HG02588 (cell line): Measurements from ENCODE around the gene UGDH.
"Not testable (repeated sequence)": the region's sequence is repeated elsewhere in the genome, so short reads cannot be mapped to it uniquely, and the experiment has no call there.

Experiments used
- ATAC-seq: cut with Tn5 transposase; IDR thresholded peaks from one replicate; pipeline ENCODE4 v1.9.1; 2021; ENCODE audit warnings: mild to moderate bottlenecking, moderate library complexity; ENCODE audit not compliant: unreplicated experiment

The UGDH gene

GRCh38 chr4:39527296-39528060, at the start of gene UGDH:
UGDH (minus strand) TSS chr4:39527439; CDS start chr4:39521512, 5,927 bp downstream.
- peak; percentile 96 for ATAC-seq

GRCh38 chr4:39574946-39575345, 47.7 kb upstream of the UGDH start:
- ATAC-seq = no peak

GRCh38 chr4:39571504-39571903, 44.3 kb upstream of the UGDH start:
- no peak for ATAC-seq

DNA sequence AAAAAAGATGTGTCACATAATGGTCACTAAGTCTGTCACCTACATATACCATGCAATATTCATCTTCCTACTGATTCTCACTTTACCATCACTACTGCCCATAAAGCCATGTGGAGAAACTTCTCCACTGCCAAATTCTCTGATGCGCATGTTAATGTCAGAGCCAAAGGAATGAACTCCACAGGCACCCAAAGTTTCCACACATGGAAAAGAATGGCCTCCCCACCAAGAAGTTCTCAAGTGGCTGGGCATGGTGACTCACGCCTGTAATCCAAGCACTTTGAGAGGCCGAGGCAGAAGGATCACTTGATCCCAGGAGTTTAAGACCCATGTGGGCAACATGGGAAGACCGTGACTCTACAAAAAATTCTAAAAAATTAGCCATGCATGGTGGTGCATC, 43.8 kb upstream of the UGDH start:
- ATAC-seq = no peak

GRCh38 chr4:39569209-39569608, 42.0 kb upstream of the UGDH start:
- ATAC-seq = no peak

DNA sequence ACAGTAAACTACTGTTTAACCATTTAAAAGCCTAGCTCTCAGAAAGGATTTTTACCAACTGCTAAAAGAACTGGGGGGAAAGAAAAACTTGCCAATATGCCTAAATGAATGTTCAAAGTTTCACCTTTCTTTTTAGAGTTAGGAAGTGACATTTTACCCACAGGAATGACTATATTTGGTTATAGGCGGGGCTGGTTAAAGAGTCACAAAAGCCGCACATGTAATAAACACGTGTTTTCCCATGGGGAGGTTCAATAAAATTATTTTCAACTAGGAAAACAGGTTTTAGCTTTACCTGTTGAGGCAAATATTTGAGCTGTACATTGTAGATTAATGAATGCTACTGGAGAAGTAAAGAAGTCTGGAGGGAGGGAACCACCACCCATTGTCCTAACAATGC, 41.6 kb upstream of the UGDH start:
- ATAC-seq = no peak

DNA sequence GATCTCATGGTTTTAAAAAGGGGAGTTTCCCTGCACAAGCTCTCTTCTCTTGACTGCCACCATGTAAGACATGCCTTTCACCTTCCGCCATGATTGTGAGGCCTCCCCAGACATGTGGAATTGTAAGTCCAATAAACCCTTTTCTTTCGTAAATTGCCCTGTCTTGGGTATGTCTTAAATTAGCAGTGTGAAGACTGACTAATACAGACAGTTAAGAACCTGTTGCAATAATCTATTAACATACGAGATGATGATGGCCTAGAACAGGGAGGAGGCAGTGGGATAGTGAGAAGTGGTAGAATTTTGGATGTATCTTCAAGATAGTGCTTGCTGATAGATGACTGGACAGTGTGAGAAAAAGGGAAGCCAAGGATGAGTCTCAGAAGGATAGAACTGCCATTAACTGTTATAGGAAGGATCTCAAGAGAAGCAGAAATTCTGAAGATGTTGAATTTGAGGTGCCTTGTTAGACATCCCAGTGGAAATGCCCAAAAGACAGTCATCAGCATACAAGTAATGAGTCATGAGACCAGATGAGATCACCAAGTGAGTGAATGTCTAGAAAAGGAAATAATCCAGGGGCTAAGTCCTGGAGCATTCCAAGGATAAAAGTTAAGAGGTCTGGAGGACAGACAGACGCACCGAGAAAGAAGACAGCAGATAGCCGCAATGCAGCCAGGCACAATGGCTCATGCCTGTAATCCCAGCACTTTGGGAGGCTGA, 38.8 kb upstream of the UGDH start:
- ATAC-seq = no peak

DNA sequence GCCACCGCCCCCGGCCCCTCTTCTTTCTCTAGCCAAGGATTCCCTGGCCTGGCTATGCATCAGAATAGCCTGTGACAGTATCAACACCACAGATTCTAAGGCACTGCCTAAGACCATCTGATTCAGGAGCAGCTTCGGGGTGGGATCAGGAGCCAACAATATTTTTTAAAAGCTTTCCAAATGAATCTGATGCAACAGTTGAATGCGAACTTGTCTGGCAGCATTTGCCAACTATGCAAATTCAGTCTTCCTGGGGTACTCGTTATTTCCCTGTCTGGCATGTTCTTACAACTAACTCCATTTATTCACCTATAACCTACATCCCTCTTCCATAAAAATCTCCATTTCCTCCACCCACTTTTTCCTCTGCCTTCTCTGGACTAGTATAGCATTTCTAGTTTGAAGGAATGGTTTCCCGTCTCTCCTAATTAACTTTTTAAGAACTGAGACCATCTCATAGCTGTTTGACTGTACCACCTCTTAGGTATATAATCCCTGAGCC, 36.2 kb upstream of the UGDH start:
- ATAC-seq = no peak

DNA sequence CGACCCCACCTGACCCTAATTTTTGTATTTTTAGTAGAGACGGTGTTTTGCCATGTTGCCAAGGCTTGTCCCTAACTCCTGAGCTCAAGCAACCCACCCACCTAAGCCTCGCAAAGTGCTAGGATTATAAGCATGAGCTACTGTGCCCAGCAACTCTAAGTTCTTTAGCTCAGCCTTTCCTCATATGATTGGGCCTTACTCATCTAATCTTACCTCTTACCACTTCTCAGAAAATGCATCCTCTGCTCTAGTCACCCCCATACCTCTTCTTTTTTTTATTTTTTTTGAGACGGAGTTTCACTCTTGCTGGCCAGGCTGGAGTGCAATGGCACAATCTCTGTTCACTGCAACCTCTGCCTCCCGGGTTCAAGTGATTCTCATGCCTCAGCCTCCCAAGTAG, 35.6 kb upstream of the UGDH start:
- ATAC-seq = no peak

DNA sequence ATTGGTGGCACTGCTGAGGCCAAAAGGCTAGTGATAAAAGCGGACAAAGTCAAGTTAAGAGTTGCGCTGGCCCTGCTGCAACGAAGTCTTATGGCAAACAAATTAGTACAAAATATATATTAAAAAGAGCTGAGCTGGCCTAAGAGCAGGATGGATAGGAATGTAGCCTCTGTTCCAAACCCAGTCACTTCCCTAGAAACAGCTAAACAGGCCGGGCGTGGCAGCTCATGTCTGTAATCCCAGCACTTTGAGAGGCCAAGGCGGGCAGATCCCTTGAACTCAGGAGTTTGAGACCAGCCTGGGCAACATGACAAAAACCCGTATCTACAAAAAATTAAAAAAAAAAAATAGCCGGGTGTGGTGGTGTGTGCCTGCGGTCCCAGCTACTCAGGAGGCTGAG, 32.4 kb upstream of the UGDH start:
- ATAC-seq = no peak

GRCh38 chr4:39555472-39555871, 28.2 kb upstream of the UGDH start:
- no peak for ATAC-seq

GRCh38 chr4:39548425-39549067, 21.3 kb upstream of the UGDH start:
- ATAC-seq = no peak

- ATAC-seq = no peak
These were observed 17.5 kb upstream of the UGDH start for GRCh38 chr4:39544580-39545315.

- not testable (repeated sequence) for ATAC-seq
These were observed 16.8 kb upstream of the UGDH start for GRCh38 chr4:39544080-39544479.

DNA sequence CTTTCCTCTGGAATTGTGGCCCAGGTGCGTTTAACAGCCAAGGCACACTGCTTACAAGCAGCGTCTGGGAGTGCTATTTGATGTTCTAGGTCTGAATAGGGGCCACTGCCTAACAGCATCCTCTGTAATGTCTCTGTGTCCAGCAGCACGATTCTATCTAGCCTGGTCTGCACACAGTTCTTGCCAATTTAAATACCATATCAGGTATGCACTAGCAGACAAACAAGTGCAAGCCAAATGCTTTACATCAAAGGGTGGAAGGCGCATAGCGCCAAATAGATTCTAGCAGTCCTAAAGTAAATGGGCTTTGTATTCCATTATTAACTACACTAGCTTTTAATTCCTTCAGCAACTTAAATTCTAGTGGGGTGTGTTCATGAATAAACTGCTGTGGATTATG, 15.8 kb upstream of the UGDH start:
- ATAC-seq = no peak

DNA sequence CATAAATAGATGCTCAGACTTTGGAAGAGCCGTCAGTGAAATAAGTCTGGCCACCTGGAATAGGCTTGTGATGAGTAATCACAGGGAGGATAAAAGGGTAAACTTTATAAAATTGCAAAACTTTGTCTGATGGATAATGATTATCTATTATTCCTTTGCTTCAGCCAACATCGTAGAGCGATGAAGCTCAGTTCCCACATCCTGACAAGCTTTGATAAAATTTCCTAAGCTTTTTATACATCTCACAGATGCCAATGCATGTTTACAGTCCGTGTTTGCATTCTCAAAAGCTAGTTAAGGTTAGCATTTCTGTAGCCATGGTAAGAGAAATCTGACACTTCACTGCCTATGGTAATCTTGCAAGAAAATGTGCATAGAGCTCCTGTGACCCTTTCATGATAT, 15.4 kb upstream of the UGDH start:
- no peak for ATAC-seq

DNA sequence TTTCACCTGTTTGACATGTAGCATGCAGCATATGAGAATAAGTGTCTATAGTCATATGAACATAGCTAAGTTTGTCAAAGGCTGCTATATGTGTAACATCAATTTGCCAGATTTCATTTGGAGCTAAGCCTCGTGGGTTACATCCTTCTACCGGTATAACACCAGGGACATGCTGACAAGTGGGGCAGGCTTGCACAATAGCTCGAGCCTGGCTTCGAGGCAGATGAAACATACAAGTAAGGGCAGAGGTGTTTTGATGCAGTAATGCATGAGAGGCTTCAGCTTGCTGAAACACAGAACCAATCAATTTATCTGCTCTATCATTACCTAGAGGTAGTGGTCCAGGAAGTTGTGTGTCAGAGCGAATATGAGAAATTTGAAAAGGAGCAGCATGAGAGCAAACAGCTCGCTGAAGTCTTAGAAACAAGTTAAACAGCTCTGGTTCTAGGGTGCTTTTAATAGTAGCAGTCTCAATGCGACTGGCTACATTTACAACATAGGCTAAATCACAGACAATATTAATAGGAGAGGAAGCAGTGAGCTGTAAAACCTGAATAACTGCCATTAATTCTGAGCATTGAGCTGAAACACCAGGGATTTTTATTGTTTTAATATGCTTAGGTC, 14.9 kb upstream of the UGDH start:
- ATAC-seq = no peak

DNA sequence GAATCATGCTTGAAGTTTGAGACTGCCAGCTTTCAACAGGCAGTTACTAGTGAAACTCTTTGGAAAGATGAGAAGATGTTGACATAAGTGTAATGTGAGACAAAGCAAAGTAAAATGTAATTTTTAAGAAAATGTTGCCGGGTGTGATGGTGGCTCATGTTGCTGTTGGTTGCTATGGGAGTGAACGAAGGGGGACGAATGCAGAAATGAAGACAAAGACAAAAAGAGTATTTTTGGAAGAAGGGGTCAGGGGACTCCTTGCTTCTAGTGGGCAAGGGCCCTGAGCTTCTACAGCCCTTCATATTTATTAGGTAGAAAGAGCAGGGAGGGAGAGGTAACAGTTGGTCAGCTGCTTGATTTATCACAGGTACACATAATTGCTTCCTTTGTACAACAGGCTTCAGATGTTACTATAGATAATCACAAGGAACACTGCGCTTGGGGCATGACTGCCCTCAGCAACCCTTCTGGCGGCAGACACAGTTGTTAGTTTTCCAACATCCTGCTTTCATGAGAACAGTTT, 11.9 kb upstream of the UGDH start:
- ATAC-seq = no peak

DNA sequence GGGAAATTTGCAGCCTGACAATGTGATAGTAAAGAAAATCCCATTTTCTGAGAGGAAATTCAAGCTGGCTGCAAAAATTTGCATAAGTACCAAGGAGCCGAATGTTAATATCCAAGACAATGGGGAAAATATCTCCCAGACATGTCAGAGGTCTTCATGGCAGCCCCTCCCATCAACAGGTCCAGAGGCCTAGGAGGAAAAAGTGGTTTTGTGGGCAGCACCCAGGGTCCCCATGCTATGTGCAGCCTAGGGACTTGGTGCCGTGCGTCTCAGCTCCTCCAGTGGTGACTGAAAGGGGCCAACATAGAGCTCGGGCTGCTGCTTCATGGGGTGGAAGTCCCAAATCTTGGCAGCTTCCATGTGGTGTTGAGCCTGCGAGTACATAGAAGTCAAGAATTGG, 6.3 kb upstream of the UGDH start:
- ATAC-seq = no peak

DNA sequence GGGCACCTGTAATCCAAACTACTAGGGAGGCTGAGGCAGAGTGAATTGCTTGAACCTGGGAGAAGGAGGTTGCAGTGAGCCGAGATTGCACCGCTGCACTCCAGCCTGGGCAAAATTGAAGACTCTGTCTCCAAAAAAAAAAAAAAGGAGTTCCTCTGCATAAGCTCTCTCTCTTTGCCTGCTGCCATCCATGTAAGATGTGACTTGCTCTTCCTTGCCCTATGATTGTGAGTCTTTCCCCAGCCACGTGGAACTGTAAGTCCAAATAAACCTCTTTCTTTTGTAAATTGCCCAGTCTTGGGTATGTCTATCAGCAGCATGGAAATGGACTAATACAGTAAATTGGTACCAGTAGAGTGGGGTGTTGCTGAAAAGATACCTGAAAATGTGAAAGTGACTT, 5.0 kb upstream of the UGDH start:
- ATAC-seq = not testable (repeated sequence)
